HG03045 (cell line): Measurements from ENCODE around the gene UROD.
"Not testable (repeated sequence)": the region's sequence is repeated elsewhere in the genome, so short reads cannot be mapped to it uniquely, and the experiment has no call there.

Experiments used
- ATAC-seq: cut with Tn5 transposase; IDR thresholded peaks from one replicate; pipeline ENCODE4 v1.9.1; 2021; ENCODE audit warnings: mild to moderate bottlenecking, moderate library complexity; ENCODE audit not compliant: unreplicated experiment

The UROD gene

GRCh38 chr1:45038240-45038639 lies 26.2 kb downstream of the UROD start:
- ATAC-seq = no peak

DNA sequence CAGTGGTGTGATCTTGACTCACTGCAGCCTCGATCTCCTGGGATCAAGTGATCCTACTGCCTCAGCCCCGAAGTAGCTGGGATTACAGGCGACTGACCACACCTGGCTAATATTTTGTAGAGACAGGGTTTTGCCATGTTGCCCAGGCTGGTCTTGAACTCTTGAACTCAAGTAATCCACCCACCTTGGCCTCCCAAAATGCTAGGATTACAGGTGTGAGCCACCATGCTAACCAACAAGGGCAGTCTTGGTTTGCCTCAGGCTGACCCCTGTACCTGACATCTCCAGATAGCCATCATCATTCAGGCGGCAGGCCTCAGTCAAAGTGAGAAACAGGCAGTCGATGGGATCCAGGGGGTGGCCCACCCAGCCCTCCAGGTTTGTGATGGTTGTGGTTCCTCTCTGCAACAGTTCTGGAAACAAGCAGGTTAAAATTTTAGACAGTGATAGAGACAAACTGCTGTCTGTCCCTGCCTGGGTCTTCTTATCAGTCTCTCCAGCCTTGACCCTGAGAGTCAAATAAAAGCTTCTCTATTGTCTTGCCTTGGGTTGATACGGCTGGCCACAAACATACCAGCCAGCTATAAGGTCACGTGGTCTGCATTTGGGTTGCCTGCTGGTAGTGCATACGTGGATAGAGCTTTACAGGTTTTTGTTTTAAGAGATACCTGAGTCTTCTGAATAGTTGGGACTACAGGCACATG lies 26.8 kb downstream of the UROD start:
- ATAC-seq = no peak

DNA sequence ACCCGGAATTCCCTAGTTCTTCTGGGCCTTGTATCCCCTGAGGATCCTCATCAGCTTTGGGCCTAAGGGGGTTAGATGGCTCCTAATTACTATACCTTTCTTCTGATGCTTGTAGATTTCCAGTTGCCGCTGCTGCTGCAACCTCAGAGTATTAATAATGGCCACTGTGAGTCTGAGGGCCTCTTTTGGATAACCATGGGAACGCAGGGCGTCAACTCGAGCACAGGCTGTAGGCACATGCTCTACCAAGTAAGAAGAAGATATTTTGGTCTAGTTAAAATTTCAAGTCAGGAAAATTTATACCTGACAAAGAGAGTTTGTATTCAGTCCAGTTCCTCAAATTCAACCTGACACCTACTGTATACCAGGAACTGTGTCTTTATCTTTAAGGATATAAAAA lies 28.2 kb downstream of the UROD start:
- no peak for ATAC-seq

DNA sequence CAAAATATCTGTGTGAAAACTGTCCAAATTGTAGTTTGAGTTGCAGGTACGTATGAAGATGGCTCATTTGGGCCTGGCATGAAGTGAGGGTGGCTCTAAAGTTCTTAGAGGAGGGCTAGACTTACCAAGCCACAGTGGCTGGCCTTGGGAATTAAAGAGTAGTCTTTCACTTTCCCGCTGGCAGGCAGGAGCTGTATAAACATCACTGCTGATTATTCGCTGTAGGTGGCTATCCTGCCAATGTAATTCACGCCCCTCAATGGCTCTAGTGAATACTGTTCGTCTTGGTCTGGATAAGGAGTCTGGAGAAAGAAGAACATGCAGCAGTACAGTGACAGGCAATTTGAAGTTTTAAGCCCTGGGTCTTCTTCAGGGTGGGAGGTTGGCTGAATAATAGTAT lies 31.0 kb downstream of the UROD start:
- ATAC-seq = no peak

DNA sequence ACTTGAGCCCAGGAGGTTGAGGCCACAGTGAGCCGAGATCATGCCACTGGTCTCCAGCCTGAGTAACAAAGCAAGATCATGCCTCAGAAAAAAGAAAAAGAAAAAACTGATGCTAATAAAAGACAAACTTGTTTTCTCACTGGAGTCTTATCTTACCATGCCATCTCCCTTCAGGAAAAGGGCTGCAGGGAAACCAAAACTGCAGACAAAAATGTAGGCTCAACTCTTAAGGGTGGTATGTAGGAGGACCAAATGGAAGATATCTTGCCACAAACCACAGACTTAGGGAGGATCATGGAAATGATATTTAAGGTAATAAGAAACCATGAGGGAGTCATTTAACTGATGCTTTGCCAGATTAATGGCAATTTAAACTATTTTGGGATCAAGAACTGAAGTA lies 32.9 kb downstream of the UROD start:
- no peak for ATAC-seq

DNA sequence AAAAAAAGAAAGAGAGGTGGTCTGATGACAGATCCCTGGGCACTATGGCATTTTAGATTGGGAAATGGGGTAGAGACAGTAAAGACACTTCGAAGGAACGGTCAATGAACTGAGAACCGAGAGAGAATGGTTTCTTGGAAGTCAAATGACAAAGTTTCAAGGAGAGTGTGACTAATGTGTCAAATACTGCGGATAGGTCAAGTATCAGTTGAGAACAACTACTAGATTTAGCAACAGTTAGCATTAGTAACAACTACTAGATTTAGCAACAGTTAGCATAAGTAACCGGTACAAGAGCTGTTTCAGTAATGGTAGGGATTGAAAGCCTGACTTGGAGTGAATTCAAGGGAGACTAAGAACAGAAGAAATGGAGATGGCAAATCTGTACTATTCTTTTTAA lies 35.0 kb downstream of the UROD start:
- no peak for ATAC-seq

DNA sequence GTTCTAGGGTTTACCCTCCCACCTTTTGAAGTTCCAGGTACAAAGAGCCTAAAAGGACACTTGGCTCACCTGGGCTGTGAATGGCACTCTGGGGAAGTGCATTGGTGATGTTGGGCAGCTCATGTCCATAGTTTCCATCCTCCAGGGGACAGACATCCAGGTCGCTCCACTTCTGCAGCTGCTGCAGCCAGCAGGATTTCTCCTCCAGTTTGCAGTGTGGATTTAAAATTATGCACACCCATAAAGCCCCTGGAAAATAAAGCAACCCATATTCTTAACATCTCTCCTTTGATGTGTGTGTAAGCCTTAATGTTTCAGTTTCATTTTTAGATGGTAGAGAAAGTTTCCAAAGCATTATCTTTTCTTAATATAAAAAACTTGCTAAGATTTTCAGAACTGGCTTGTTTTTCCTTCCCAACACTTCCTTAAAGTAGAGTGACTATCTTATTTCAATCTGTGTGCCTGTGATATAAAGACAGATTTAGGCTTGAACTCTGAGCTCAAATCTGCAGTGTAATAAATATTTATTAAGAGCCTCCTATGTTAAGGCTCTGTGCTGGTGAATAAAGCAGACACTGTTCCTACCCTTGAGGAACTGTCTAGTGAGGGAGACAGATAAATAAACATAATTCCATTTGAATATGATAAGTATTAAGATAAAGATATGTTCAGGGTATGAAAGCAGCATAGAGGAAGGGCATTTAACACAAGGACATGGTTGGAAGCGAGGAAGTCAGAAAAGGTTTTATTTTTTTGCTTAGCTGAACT lies 39.1 kb downstream of the UROD start:
- ATAC-seq = no peak

DNA sequence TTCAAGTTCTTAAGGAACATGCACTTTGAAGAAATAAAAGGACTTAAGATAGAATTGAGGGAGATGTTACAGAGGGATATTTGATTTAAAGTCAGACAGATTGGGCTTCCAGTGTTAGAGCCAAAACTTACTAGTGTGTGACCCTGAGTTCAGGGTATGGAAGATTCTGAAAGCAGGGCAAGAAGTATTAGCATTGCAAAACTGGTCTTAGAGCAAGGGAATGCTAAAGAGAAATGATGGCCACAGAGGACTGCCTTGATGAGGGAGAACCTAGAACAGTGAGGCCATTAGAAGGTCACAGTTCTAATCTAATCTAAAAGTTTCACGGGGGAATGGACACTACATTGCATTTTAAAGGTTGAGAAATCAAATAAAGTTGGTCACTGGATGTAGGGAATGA lies 45.5 kb downstream of the UROD start:
- ATAC-seq = no peak

DNA sequence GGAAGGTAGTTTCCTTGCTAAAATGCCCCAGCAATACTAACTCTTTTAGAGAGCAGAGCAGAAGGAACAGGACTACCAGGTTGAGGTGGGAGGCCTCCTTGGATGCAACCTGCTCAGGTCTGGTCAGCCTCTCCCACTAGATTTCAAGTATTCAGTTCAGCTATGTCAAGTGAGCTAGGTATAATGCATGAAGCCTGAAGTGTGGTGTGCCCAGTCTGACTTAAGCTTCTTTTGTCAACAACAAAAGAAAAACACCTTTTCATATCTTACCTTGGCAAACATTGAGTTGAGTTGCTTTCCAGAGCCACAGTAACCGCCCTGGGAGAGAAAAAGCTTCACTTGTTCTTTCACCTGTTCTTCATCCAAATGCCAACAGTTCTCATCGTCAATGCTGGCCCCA lies 47.8 kb downstream of the UROD start:
- no peak for ATAC-seq

DNA sequence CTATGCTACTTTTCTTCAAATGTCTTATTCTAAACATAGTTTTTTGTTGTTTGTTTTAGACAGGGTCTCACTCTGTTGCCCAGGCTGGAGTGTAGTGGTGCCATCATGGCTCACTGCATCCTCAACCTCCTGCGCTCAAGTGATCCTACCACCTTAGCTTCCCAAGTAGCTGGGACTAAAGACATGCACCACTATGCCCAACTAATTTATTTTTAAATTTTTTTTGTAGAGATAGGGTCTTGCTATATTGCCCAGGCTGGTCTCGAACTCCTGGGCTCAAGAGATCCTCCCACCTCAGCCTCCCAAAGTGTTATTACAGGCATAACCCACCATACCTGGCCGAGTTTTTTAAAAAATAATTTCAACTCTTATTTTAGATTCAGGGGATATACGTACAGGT lies 50.4 kb downstream of the UROD start:
- not testable (repeated sequence) for ATAC-seq

DNA sequence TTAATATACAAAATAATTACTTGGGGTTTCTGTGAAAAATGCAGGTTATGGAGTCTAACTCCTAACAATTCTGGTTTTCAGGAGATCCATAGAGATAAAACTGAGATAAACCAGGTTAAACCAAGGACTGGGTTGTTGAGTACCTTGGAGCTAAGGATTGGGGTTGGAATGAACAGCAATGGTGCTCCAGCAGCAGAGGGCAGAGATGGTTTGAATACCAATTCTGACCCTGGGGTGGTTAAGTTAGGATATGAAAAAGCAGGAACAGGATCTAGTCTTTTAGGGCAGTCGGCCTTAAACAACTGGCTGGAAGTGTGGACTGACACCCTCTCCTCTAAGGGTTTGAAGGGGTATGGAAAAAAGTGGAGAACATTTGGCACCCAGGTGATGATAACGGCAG lies 53.0 kb downstream of the UROD start:
- ATAC-seq = no peak
